ENCODE measurements around the gene DDX27.

- TF ChIP-seq CTCF (IDR thresholded peaks at IDR 0.05) (no peak), POLR2A (IDR thresholded peaks at IDR 0.05) (no peak)
Observed at GRCh38 chr20:49259799-49260198, 40.6 kb downstream of the DDX27 start.
